ENCODE measurements around the gene RASGRP4. TPM values are rescaled to one million over a fixed set of nuclear protein-coding genes. Genes with fewer than 3 reads are reported as not detected.

Gene RASGRP4
- total and polyA plus RNA-seq, 7 experiments from 2014 or later, result 0.14 to 32.7 (median 0.77) TPM; not detected in 1

DNA sequence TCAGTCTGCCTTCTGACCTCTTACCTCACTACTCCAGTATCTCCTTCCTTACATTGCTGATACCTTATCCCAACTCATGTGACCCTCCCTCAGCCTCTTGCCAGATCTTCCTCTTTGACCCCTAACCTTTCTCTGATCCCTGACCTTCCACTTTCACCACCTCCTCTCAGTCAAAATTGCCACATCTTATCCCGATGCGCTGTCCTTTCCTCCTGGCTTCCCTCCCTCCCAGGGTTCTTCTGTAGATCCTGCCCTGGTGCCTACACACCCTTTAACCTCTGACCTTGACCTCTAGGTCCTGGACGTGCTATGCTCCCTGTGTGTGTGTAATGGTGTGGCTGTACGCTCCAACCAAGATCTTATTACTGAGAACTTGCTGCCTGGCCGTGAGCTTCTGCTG, 31.2 kb upstream of the RASGRP4 start:
- H3K36me3 ChIP-seq (ENCODE audit: control insufficient read depth in 2 of 3, insufficient read depth in 3 of 3, low read length in 3 of 3), result no peaks in the 10 kb centered on the region
- H3K27ac ChIP-seq (ENCODE audit: low read depth, low read length), result no peak overlapping the region
- ATAC-seq, result no peak
- intact Hi-C loops (cut with micrococcal nuclease), result no loop called here
- ChIA-PET CTCF (no interaction called here), POLR2A (no interaction called here)
- peak overlapping the region in 1 of 9 donors; percentile 1 for H3K27ac Mint-ChIP-seq
- DNase-seq, result no peak
- no peaks in the 10 kb centered on the region for H3K9me3 ChIP-seq (ENCODE audit: control insufficient read depth in 2 of 3, low read length in 3 of 3)
- peaks cover 0 to 1% (median 0%) of the 10 kb centered on the region in 7 donors for H3K4me1 Mint-ChIP-seq
- no peak overlapping the region for H3K4me3 ChIP-seq (ENCODE audit: low read length)
- no peaks in the 10 kb centered on the region for H3K36me3 Mint-ChIP-seq
- H3K4me1 ChIP-seq (ENCODE audit: control insufficient read depth in 2 of 2, insufficient read depth in 2 of 2, low read length in 2 of 2), result no peaks in the 10 kb centered on the region
- peaks cover 0 to 6% (median 0%) of the 10 kb centered on the region in 11 donors for H3K9me3 Mint-ChIP-seq
- H3K4me3 Mint-ChIP-seq, result no peak overlapping the region
- peaks cover 0 to 12% (median 10%) of the 10 kb centered on the region in 5 donors for H3K27me3 Mint-ChIP-seq
- H3K27me3 ChIP-seq (ENCODE audit: control insufficient read depth in 2 of 2, insufficient read depth in 2 of 2, low read length in 2 of 2), result no peaks in the 10 kb centered on the region

DNA sequence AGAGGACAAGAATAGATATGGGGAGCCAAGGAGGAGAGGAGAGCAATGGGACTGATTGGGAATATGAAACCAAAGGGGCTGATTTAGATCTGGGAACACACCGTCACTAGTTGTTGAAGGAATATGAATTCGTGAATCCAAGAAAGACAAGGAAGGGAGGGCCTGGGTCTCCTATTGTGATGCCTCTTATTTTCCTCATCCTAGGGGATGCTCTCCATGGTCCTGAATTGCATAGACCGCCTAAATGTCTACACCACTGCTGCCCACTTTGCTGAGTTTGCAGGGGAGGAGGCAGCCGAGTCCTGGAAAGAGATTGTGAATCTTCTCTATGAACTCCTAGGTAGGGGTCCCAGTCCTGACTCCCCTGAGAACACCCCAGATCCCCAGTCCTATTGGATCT, 29.0 kb upstream of the RASGRP4 start:
- H3K9me3 Mint-ChIP-seq, result peaks cover 0 to 6% (median 0%) of the 10 kb centered on the region in 11 donors
- H3K36me3 Mint-ChIP-seq, result peaks cover 0 to 4% (median 0%) of the 10 kb centered on the region in 5 donors
- H3K27ac ChIP-seq (ENCODE audit: low read depth, low read length), result no peak overlapping the region
- no peaks in the 10 kb centered on the region for H3K4me1 ChIP-seq (ENCODE audit: control insufficient read depth in 2 of 2, insufficient read depth in 2 of 2, low read length in 2 of 2)
- no peaks in the 10 kb centered on the region for H3K36me3 ChIP-seq (ENCODE audit: control insufficient read depth in 2 of 3, insufficient read depth in 3 of 3, low read length in 3 of 3)
- ATAC-seq (no peak), DNase-seq (no peak)
- no peak overlapping the region for H3K27ac Mint-ChIP-seq
- H3K27me3 ChIP-seq (ENCODE audit: control insufficient read depth in 2 of 2, insufficient read depth in 2 of 2, low read length in 2 of 2), result no peaks in the 10 kb centered on the region
- ChIA-PET CTCF (no interaction called here), POLR2A (no interaction called here)
- H3K4me1 Mint-ChIP-seq, result peaks cover 0 to 1% (median 0%) of the 10 kb centered on the region in 7 donors
- H3K4me3 ChIP-seq (ENCODE audit: low read length), result no peak overlapping the region
- no peak overlapping the region for H3K4me3 Mint-ChIP-seq
- H3K9me3 ChIP-seq (ENCODE audit: control insufficient read depth in 2 of 3, low read length in 3 of 3), result no peaks in the 10 kb centered on the region
- intact Hi-C loops (cut with micrococcal nuclease), result no loop called here
- peaks cover 0 to 11% (median 8%) of the 10 kb centered on the region in 5 donors for H3K27me3 Mint-ChIP-seq

DNA sequence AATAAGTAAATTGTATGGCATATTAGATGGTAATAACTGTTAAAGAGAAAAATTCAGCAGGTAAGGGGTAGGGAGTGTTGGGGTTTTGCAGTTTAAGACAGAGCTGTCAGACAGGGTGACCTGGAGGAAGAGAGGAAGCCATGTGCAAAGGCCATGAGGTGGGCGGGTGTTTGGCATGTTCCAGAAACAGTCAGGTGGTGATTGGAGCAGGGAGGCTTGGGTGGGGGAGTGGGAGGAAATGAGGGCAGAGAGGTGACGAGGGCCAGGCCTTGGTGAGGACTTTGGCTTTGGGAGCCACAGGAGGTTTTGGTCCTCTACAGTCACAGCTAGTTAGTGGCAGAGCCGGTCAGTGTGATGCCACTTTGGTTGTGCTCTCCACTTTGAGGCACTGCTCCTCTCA, 27.6 kb upstream of the RASGRP4 start:
- peaks cover 0 to 10% (median 0%) of the 10 kb centered on the region in 5 donors for H3K36me3 Mint-ChIP-seq
- Histone ChIP-seq H3K27ac (ENCODE audit: low read depth, low read length) (no peak overlapping the region), H3K4me1 (ENCODE audit: control insufficient read depth in 2 of 2, insufficient read depth in 2 of 2, low read length in 2 of 2) (no peaks in the 10 kb centered on the region), H3K4me3 (ENCODE audit: low read length) (no peak overlapping the region), H3K9me3 (ENCODE audit: control insufficient read depth in 2 of 3, low read length in 3 of 3) (no peaks in the 10 kb centered on the region), H3K36me3 (ENCODE audit: control insufficient read depth in 2 of 3, insufficient read depth in 3 of 3, low read length in 3 of 3) (no peaks in the 10 kb centered on the region), H3K27me3 (ENCODE audit: control insufficient read depth in 2 of 2, insufficient read depth in 2 of 2, low read length in 2 of 2) (no peaks in the 10 kb centered on the region)
- H3K27me3 Mint-ChIP-seq, result peaks cover 0 to 7% (median 0%) of the 10 kb centered on the region in 5 donors
- H3K4me3 Mint-ChIP-seq, result no peak overlapping the region
- ChIA-PET CTCF (no interaction called here), POLR2A (no interaction called here)
- intact Hi-C loops (cut with micrococcal nuclease), result no loop called here
- no peak overlapping the region for H3K27ac Mint-ChIP-seq
- peaks cover 0 to 1% (median 0%) of the 10 kb centered on the region in 7 donors for H3K4me1 Mint-ChIP-seq
- peaks cover 0 to 11% (median 0%) of the 10 kb centered on the region in 11 donors for H3K9me3 Mint-ChIP-seq
- DNase-seq (no peak), ATAC-seq (no peak)

DNA sequence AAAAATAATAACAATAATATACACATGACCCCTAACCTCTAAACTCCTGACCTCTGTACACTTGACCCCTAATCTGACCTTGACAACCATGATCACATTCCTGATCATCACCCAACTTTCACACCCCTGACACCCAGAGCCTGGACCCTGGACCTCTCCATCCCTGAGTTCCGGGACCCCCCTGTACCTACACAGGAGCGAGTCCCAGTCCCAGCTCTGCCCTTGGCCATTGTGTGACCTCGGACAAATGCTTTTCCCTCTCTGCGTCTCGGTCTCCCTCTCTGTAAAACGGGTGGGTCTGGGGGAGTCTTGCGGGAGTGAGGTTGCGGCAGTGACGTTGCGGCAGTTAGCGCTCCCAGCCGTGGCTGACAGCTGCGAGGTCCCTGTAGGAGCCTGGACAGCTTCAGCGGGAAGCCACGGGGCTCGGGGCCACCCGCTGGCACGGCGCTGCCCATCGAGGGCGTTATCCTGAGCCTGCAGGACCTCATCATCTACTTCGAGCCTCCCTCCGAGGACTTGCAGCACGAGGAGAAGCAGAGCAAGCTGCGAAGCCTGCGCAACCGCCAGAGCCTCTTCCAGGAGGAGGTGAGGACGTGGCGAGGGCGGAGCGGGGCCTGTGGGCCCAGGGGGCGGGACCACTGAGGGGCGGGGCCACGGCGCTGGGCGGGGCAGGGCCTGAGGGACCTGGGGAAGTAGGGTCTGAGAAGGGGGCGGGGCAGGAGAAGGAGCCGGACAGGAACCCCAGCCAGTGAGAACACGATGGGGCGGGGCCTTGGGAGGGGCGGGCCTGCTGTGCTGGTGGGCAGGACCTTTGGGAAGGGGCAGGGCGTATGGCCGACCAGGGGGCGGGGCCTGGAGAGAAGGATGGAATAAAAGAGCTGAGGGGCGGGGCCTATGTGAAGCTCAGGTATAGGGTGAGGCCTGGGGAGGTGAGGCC, 26.7 kb upstream of the RASGRP4 start:
- H3K9me3 Mint-ChIP-seq, result peaks cover 0 to 11% (median 0%) of the 10 kb centered on the region in 11 donors
- H3K36me3 Mint-ChIP-seq, result peaks cover 0 to 10% (median 0%) of the 10 kb centered on the region in 5 donors
- POLR2A ChIA-PET, result no interaction called here
- DNase-seq (no peak), ATAC-seq (no peak)
- H3K36me3 ChIP-seq (ENCODE audit: control insufficient read depth in 2 of 3, insufficient read depth in 3 of 3, low read length in 3 of 3), result no peaks in the 10 kb centered on the region
- intact Hi-C loops (cut with micrococcal nuclease), result no loop called here
- H3K27me3 Mint-ChIP-seq, result peaks cover 0 to 7% (median 0%) of the 10 kb centered on the region in 5 donors
- no peak overlapping the region for H3K27ac ChIP-seq (ENCODE audit: low read depth, low read length)
- CTCF ChIA-PET, result interaction anchor here (0.6 kb wide), 1 partner anchor 547 kb away, joined by 3 read pairs; no protein-coding TSS in a partner anchor
- no peaks in the 10 kb centered on the region for H3K9me3 ChIP-seq (ENCODE audit: control insufficient read depth in 2 of 3, low read length in 3 of 3)
- no peak overlapping the region for H3K4me3 ChIP-seq (ENCODE audit: low read length)
- H3K27ac Mint-ChIP-seq, result no peak overlapping the region
- H3K4me3 Mint-ChIP-seq, result no peak overlapping the region
- peaks cover 0 to 1% (median 0%) of the 10 kb centered on the region in 7 donors for H3K4me1 Mint-ChIP-seq
- H3K4me1 ChIP-seq (ENCODE audit: control insufficient read depth in 2 of 2, insufficient read depth in 2 of 2, low read length in 2 of 2), result no peaks in the 10 kb centered on the region
- H3K27me3 ChIP-seq (ENCODE audit: control insufficient read depth in 2 of 2, insufficient read depth in 2 of 2, low read length in 2 of 2), result no peaks in the 10 kb centered on the region

DNA sequence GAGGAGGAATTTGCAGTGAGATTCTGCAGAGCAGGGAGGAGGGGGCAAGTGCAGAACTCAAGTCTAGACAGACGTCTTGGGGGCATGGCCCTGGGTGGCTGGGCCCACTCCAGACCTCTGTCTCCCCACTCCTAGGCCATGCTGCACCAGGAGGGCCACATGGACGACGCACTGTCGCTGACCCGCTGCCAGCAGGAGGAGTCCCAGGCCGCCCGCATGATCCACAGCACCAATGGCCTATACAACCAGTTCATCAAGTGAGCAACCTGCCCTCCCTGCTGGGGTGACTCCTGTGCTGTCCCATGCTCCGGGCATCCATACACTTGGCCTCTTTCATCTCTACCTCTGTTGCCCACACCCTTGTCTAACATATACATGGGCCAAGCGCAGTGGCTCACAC, 25.6 kb upstream of the RASGRP4 start:
- no peaks in the 10 kb centered on the region for H3K27me3 ChIP-seq (ENCODE audit: control insufficient read depth in 2 of 2, insufficient read depth in 2 of 2, low read length in 2 of 2)
- no peaks in the 10 kb centered on the region for H3K9me3 ChIP-seq (ENCODE audit: control insufficient read depth in 2 of 3, low read length in 3 of 3)
- POLR2A ChIA-PET, result no interaction called here
- no peak for ATAC-seq
- H3K4me3 Mint-ChIP-seq, result no peak overlapping the region
- CTCF ChIA-PET, result no interaction called here
- no peaks in the 10 kb centered on the region for H3K36me3 ChIP-seq (ENCODE audit: control insufficient read depth in 2 of 3, insufficient read depth in 3 of 3, low read length in 3 of 3)
- H3K27ac Mint-ChIP-seq, result no peak overlapping the region
- DNase-seq, result no peak
- no peaks in the 10 kb centered on the region for H3K4me1 ChIP-seq (ENCODE audit: control insufficient read depth in 2 of 2, insufficient read depth in 2 of 2, low read length in 2 of 2)
- H3K4me3 ChIP-seq (ENCODE audit: low read length), result no peak overlapping the region
- H3K36me3 Mint-ChIP-seq, result peaks cover 0 to 10% (median 0%) of the 10 kb centered on the region in 5 donors
- intact Hi-C loops (cut with micrococcal nuclease), result no loop called here
- H3K4me1 Mint-ChIP-seq, result peaks cover 0 to 1% (median 0%) of the 10 kb centered on the region in 7 donors
- peaks cover 0 to 11% (median 0%) of the 10 kb centered on the region in 11 donors for H3K9me3 Mint-ChIP-seq
- no peak overlapping the region for H3K27ac ChIP-seq (ENCODE audit: low read depth, low read length)
- peaks cover 0 to 7% (median 0%) of the 10 kb centered on the region in 5 donors for H3K27me3 Mint-ChIP-seq

DNA sequence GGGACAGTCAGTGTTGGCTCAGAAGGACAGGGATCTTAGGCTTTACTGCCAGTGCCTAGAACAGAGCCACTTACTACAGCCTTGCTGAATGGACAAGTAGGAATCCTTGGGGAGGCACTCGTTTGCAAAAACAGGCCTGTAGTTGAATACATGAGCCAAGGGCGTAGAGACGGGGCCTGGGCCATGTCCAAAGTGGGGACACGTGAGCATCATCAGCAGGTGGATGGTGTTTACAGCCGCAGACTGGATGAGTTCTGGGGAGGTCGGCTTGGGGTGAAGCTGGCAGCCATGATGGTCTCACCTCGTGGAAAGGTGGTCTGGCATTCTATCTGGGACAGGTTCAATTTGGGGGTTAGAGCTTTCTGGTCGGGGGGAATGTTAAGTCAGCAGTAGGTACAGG, 25.0 kb upstream of the RASGRP4 start:
- Mint-ChIP-seq H3K4me3 (no peak overlapping the region), H3K36me3 (peaks cover 0 to 10% (median 0%) of the 10 kb centered on the region in 5 donors), H3K27ac (no peak overlapping the region), H3K27me3 (peaks cover 0 to 7% (median 0%) of the 10 kb centered on the region in 5 donors), H3K9me3 (peaks cover 0 to 11% (median 0%) of the 10 kb centered on the region in 11 donors), H3K4me1 (peaks cover 0 to 1% (median 0%) of the 10 kb centered on the region in 7 donors)
- Histone ChIP-seq H3K9me3 (ENCODE audit: control insufficient read depth in 2 of 3, low read length in 3 of 3) (no peaks in the 10 kb centered on the region), H3K4me1 (ENCODE audit: control insufficient read depth in 2 of 2, insufficient read depth in 2 of 2, low read length in 2 of 2) (no peaks in the 10 kb centered on the region), H3K36me3 (ENCODE audit: control insufficient read depth in 2 of 3, insufficient read depth in 3 of 3, low read length in 3 of 3) (no peaks in the 10 kb centered on the region), H3K4me3 (ENCODE audit: low read length) (no peak overlapping the region), H3K27ac (ENCODE audit: low read depth, low read length) (no peak overlapping the region), H3K27me3 (ENCODE audit: control insufficient read depth in 2 of 2, insufficient read depth in 2 of 2, low read length in 2 of 2) (no peaks in the 10 kb centered on the region)
- ChIA-PET POLR2A (no interaction called here), CTCF (no interaction called here)
- intact Hi-C loops (cut with micrococcal nuclease), result no loop called here
- no peak for ATAC-seq
- no peak for DNase-seq
